OCI-LY7 (cell line): ENCODE results near the gene ELMOD3. TPM values are rescaled to one million over a fixed set of nuclear protein-coding genes. Genes with fewer than 3 reads are reported as not detected.

Source experiments
- BruUV-seq: library from RNA; stranded (reverse); fragments of 400-500 nt; replicated peaks from 2 replicates; lab custom pipeline; 2021; lab: Mats Ljungman, UMichigan
- CTCF ChIA-PET: fragments of 300-600 bp; sonication (Branson Sonifier 250); formaldehyde crosslinking; loops from one replicate; lab custom pipeline; 2022; ENCODE audit warnings: antibody characterized with exemption; ENCODE audit not compliant: unreplicated experiment; lab: Charles Lee
- POLR2A ChIA-PET: fragments of 300-600 bp; sonication (Branson Sonifier 250); formaldehyde crosslinking; loops from one replicate; lab custom pipeline; 2022; ENCODE audit warnings: antibody characterized with exemption; lab: Charles Lee
- DNase-seq: peaks from one replicate; pipeline ENCODE4 v3.0.0-alpha.2; 2015; ENCODE audit warnings: low spot score
- H2AFZ ChIP-seq: fragments of 200-600 bp; sonication (generic), shearing (Covaris generic); 2 replicates; pipeline ENCODE4 v1.6.1; 2014; ENCODE audit warnings: mild to moderate bottlenecking, antibody characterized with exemption, low read length, moderate library complexity
- H3K27ac ChIP-seq: fragments of 200-600 bp; sonication (generic); 2 replicates; pipeline ENCODE4 v1.5.1; 2014; ENCODE audit warnings: mixed run types, low read depth, mild to moderate bottlenecking, moderate library complexity, low read length, inconsistent platforms; ENCODE audit not compliant: poor library complexity, severe bottlenecking
- H3K36me3 ChIP-seq: fragments of 200-600 bp; sonication (generic); 2 replicates; pipeline ENCODE4 v1.6.1; 2014; ENCODE audit warnings: mild to moderate bottlenecking, antibody characterized with exemption, low read length, moderate library complexity, mixed read lengths; ENCODE audit not compliant: insufficient read depth
- H3K4me1 ChIP-seq: fragments of 200-600 bp; sonication (generic); 2 replicates; pipeline ENCODE4 v1.5.1; 2014; ENCODE audit warnings: mild to moderate bottlenecking, low read length; ENCODE audit not compliant: insufficient read depth, poor library complexity, severe bottlenecking
- H3K4me2 ChIP-seq: fragments of 200-600 bp; sonication (generic); 2 replicates; pipeline ENCODE4 v1.6.1; 2014; ENCODE audit warnings: mild to moderate bottlenecking, low read length
- H3K4me3 ChIP-seq: fragments of 200-600 bp; sonication (generic); 2 replicates; pipeline ENCODE4 v1.5.1; 2014; ENCODE audit warnings: mild to moderate bottlenecking, low read depth, low read length; ENCODE audit not compliant: poor library complexity, severe bottlenecking
- H3K79me2 ChIP-seq: fragments of 200-600 bp; sonication (generic); 2 replicates; pipeline ENCODE4 v1.6.1; 2016; ENCODE audit warnings: low read depth, mild to moderate bottlenecking, low read length, moderate library complexity, mixed read lengths; ENCODE audit not compliant: insufficient read depth
- H3K9me2 ChIP-seq: fragments of 200-600 bp; sonication (generic); 2 replicates; pipeline ENCODE4 v1.6.1; 2016; ENCODE audit warnings: mild to moderate bottlenecking, low read length, mixed read lengths; ENCODE audit not compliant: insufficient read depth
- H3K9me3 ChIP-seq: fragments of 200-600 bp; sonication (generic); 2 replicates; pipeline ENCODE4 v1.6.1; 2014; ENCODE audit warnings: mild to moderate bottlenecking, mixed run types, low read length, mixed read lengths
- H4K20me1 ChIP-seq: fragments of 200-600 bp; sonication (generic); 2 replicates; pipeline ENCODE4 v1.6.1; 2014; ENCODE audit warnings: mild to moderate bottlenecking, antibody characterized with exemption, low read length, moderate library complexity, mixed read lengths; ENCODE audit not compliant: insufficient read depth
- CTCF ChIP-seq: fragments of 200-600 bp; sonication (generic); conservative IDR thresholded peaks from 2 replicates; pipeline ENCODE4 v1.5.1; 2014; ENCODE audit warnings: mild to moderate bottlenecking, antibody characterized with exemption, low read length, moderate library complexity, mixed read lengths
- EZH2phosphoT487 ChIP-seq: fragments of 200-600 bp; sonication (generic); IDR thresholded peaks from 2 replicates; pipeline ENCODE4 v1.6.1; 2018; ENCODE audit warnings: low read depth, borderline replicate concordance, mild to moderate bottlenecking, mixed run types, antibody characterized with exemption, low read length, moderate library complexity, mixed read lengths
- intact Hi-C: fragments of 100-400 bp; cut with micrococcal nuclease; formaldehyde crosslinking; loops from one replicate; pipeline ENCODE4 v1.10.0; 2022; ENCODE audit not compliant: unreplicated experiment
- total RNA-seq, 2 experiments: library from RNA; depleted of rRNA in 1 of 2; stranded (reverse); fragments of >200 nt in 1 of 2; shearing (Covaris generic) in 1 of 2; gene quantifications; 2 replicates each; pipeline ENCODE4 v1.2.3, GENCODE V29; 2014 to 2022

The ELMOD3 gene
- total RNA-seq, 2 experiments from 2014 or later, result 12.0 to 18.5 TPM

- Histone ChIP-seq H3K79me2 (no peaks in the 10 kb centered on the region), H3K9me3 (no peaks in the 10 kb centered on the region), H3K27ac (no peak overlapping the region), H3K36me3 (no peaks in the 10 kb centered on the region), H3K4me2 (peak overlapping the region; percentile 52), H4K20me1 (no peaks in the 10 kb centered on the region), H3K4me1 (peaks cover 17% of the 10 kb centered on the region), H2AFZ (peak overlapping the region; percentile 59), H3K9me2 (no peaks in the 10 kb centered on the region), H3K4me3 (peak overlapping the region; percentile 32)
- TF ChIP-seq CTCF (no peak), EZH2phosphoT487 (no peak)
- POLR2A ChIA-PET, result interaction anchor here (0.6 to 2.0 kb wide), 9 partner anchors 8 to 441 kb away, joined by 3 to 9 read pairs (median 6); partner anchors contain the start of genes ELMOD3, MAT2A, RETSAT and SH2D6
- intact Hi-C loops, result loop anchor here (5.0 kb wide), 1 partner anchor 100 kb away; the partner anchor contains the start of gene MAT2A
- peak; percentile 77 for DNase-seq
- CTCF ChIA-PET, result interaction anchor here (0.6 kb wide), 6 partner anchors 74 to 317 kb away, joined by 3 to 6 read pairs (median 4); no protein-coding TSS in a partner anchor
- BruUV-seq, result no TSS peak
Observed at GRCh38 chr2:85437488-85438200, 83.1 kb downstream of the ELMOD3 start.

- intact Hi-C loops, result loop anchor here (5.0 kb wide), 1 partner anchor 99 kb away; the partner anchor contains the start of gene MAT2A
- no peak overlapping the region for H3K27ac ChIP-seq
- no peaks in the 10 kb centered on the region for H3K36me3 ChIP-seq
- ChIA-PET CTCF (no interaction called here), POLR2A (interaction anchor here (0.7 to 2.0 kb wide), 6 partner anchors 10 to 441 kb away, joined by 3 to 9 read pairs (median 6); partner anchors contain the start of genes ELMOD3, MAT2A, RETSAT and SH2D6)
- no TSS peak for BruUV-seq
- H4K20me1 ChIP-seq, result no peaks in the 10 kb centered on the region
- TF ChIP-seq CTCF (no peak), EZH2phosphoT487 (no peak)
- peak overlapping the region; percentile 52; the same call in 1 of the 2 replicates for H3K4me2 ChIP-seq
- no peaks in the 10 kb centered on the region for H3K9me3 ChIP-seq
- peaks cover 17% of the 10 kb centered on the region for H3K4me1 ChIP-seq
- H2AFZ ChIP-seq, result no peak overlapping the region
- H3K4me3 ChIP-seq, result peak overlapping the region; percentile 31
- DNase-seq, result no peak
- no peaks in the 10 kb centered on the region for H3K9me2 ChIP-seq
- no peaks in the 10 kb centered on the region for H3K79me2 ChIP-seq
Observed at GRCh38 chr2:85438201-85439024, 83.8 kb downstream of the ELMOD3 start.
